AG09309 (cell line): ENCODE results near the gene FBXW10.
A peak's percentile ranks its signal among the peaks of the same experiment; 100 is the strongest.
"Not testable (repeated sequence)": the region's sequence is repeated elsewhere in the genome, so short reads cannot be mapped to it uniquely, and the experiment has no call there.

ENCODE experiments used
- DNase-seq: peaks from one replicate; pipeline ENCODE4 v3.0.0-alpha.2; 2010; ENCODE audit warnings: low read depth
- H3K4me3 ChIP-seq: 2 replicates; pipeline ENCODE4 v1.5.1; 2011; ENCODE audit warnings: mild to moderate bottlenecking, low read depth, low read length, moderate library complexity; ENCODE audit not compliant: control insufficient read depth
- TF ChIP-seq, protein P1 (sequence below): IDR thresholded peaks from 2 replicates; pipeline ENCODE4 v1.5.1; 2011; ENCODE audit warnings: mild to moderate bottlenecking, low read depth, low read length, inconsistent platforms; ENCODE audit not compliant: insufficient read depth, control insufficient read depth; ENCODE audit errors: missing control alignments

FBXW10 gene

DNA sequence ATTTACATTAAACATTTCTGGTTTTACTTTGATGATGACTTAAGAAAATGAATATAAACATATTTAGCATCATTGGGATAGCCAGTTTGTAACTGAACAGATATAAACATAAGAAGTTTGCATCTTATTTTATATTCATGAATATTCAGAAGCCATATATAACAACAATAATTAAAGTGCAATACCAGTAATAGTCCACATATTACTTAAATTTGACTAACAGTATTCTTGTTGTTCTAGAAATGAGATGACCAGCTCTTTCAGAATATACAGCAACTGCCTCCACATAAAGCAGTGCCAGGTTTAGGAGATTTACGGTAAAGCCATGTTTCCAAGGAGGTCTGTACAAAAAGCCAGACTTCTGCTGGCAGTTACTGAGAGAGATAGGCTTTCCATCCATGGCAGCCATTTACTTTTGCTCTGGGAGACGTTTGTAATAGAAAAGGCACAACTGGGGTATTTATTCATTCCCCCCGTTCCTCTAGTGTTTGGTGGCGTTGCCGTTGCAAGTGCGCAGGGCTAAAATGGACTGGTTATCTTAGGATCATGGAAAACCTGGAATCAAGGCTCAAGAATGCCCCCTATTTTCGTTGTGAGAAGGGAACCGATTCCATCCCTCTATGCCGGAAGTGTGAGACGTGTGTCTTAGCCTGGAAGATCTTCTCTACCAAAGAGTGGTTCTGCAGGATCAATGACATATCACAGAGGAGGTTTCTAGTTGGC is at the start of gene FBXW10:
Gene FBXW10, plus strand, starts transcription at position 356 of the 723 bp plus-strand sequence. Its CDS starts 191 bp downstream, at position 547.
- DNase-seq, H3K4me3 ChIP-seq: not testable (repeated sequence)

- H3K4me3 ChIP-seq, DNase-seq: not testable (repeated sequence)
Observed at GRCh38 chr17:18695143-18695542, 48.7 kb upstream of the FBXW10 start.

DNA sequence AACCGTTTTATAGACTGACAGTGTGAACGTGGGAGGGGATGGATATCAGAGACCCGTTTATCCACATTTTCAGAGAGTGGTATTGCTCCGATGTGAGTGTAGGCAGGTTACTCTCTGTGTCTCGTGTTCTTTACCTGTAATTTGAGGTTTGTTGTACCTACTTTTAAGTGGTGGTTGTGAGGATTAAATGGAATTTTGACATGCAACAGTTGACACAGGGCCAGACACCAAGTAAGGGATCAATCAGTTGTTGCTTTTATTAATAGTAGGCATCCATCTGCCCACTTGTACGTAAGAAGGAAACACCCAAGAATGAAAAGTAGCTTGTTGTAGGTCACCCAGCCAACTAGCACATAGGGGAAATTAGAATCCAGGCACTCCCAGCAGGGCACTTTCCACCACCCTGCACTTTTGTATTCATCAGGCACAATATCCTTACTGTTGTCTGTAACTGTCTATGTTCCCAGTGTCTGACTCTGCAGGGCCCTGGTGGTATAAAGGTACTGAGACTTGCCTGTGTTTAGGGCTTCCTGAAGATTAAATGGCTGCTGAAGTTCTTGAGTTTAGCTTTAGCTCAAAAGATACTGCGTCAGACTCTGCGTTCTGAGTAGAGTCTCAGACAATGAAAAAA is 45.3 kb upstream of the FBXW10 start:
- not testable (repeated sequence) for DNase-seq
- peak overlapping the region; percentile 61 for H3K4me3 ChIP-seq

GRCh38 chr17:18705955-18706354 is 37.9 kb upstream of the FBXW10 start:
- not testable (repeated sequence) for DNase-seq, H3K4me3 ChIP-seq

GRCh38 chr17:18708215-18708614 is 35.6 kb upstream of the FBXW10 start:
- not testable (repeated sequence) for H3K4me3 ChIP-seq, DNase-seq

DNA sequence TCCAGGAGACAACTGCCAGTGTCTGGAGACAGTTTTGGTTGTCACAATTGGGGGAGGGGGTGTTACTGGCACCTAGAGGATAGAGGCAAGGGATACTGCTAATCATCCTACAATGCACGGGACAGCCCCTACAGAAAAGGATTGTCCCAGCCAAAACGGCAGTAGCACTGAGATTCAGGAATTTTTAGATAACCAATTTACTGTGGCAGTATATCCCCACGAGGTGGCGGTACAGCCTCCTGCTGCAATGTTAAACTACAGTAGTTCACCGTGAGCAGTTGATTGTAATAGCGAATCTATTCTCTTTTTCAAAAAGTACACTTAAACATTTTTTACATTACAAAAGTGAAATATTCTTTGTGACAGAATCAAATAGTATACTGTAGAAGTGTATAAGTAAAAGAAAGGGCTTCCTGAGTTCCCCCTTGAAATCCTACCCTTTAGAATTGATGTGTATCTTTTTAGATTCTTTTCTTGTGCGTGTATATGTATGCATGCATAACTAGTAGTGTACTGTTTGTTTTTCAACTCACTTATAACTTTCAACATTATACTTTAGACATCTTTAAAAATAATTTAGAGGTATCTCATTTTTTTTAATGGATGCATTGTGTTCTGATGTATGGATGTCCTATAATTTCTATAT is 31.4 kb upstream of the FBXW10 start:
- not testable (repeated sequence) for H3K4me3 ChIP-seq, DNase-seq
- TF ChIP-seq, protein P1, sequence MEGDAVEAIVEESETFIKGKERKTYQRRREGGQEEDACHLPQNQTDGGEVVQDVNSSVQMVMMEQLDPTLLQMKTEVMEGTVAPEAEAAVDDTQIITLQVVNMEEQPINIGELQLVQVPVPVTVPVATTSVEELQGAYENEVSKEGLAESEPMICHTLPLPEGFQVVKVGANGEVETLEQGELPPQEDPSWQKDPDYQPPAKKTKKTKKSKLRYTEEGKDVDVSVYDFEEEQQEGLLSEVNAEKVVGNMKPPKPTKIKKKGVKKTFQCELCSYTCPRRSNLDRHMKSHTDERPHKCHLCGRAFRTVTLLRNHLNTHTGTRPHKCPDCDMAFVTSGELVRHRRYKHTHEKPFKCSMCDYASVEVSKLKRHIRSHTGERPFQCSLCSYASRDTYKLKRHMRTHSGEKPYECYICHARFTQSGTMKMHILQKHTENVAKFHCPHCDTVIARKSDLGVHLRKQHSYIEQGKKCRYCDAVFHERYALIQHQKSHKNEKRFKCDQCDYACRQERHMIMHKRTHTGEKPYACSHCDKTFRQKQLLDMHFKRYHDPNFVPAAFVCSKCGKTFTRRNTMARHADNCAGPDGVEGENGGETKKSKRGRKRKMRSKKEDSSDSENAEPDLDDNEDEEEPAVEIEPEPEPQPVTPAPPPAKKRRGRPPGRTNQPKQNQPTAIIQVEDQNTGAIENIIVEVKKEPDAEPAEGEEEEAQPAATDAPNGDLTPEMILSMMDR, result peak; percentile 53

- not testable (repeated sequence) for DNase-seq, H3K4me3 ChIP-seq
Observed at GRCh38 chr17:18718643-18719427, 25.0 kb upstream of the FBXW10 start.

GRCh38 chr17:18719428-18720110 is 24.3 kb upstream of the FBXW10 start:
- not testable (repeated sequence) for DNase-seq, H3K4me3 ChIP-seq

- H3K4me3 ChIP-seq, DNase-seq: not testable (repeated sequence)
Observed at GRCh38 chr17:18721775-18722547, 21.9 kb upstream of the FBXW10 start.

DNA sequence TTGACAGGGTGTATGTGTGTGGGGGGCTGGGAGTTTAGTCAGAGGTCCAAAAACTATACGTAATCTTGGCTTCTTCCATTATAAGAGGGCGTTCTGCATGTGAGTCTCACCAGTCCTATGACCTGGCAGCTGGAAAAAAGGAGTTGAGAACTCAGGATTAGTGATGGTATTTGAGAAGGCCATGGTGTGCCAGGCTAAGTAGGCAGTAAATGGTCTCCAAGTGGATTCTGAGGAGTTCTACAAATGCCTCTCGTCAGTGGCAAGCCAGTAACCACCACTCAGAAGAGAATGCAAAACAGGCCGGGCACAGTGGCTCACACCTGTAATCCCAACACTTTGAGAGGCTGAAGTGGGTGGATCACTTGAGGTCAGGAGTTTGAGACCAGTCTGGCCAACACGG is 21.2 kb upstream of the FBXW10 start:
- H3K4me3 ChIP-seq, DNase-seq: not testable (repeated sequence)

DNA sequence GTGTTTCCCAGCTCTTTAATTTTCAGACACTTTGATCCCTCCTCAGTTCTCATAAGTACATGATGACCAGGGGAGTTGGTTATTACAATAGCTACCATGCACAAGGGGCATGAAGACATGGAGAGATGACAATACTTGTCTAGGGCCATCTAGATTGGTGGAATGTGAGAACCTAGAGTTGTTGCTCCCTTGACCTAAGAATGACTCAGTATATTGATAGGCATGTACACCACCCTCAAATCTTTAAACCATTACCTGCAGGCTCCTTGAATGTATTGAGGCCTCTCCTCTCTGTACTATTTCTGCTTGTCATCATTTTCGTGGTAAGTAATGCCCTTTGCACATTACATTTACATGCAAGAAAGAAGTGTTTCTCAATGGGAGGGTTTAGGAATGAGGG is 20.3 kb upstream of the FBXW10 start:
- not testable (repeated sequence) for H3K4me3 ChIP-seq, DNase-seq

- not testable (repeated sequence) for H3K4me3 ChIP-seq, DNase-seq
Observed at GRCh38 chr17:18732438-18732837, 11.4 kb upstream of the FBXW10 start.

- not testable (repeated sequence) for DNase-seq, H3K4me3 ChIP-seq
Observed at GRCh38 chr17:18733350-18733749, 10.5 kb upstream of the FBXW10 start.

- not testable (repeated sequence) for DNase-seq, H3K4me3 ChIP-seq
Observed at GRCh38 chr17:18739616-18740391, 4.0 kb upstream of the FBXW10 start.

DNA sequence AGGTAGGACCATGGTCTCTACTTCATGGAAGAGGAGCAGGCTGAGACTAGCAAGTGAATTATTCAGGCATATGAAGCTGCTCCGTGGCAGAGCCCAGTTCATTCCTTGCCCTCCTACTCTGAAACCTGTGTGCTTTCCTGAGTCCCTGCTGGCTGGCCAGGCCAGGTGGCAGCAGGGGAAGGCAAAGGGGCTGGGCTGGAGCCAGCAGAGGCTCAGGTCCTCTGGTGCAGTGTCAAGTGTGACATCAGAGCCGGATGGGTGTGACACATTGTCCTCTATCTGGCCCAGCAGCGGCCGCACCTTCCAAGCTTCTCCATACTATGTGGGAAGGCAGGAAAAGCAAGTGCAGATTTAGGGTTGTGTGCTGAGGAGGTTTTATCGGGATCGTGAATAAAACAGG is 2.6 kb upstream of the FBXW10 start:
- H3K4me3 ChIP-seq, DNase-seq: not testable (repeated sequence)
